ENCODE measurements around the gene ARHGEF17. TPM values are rescaled to one million over a fixed set of nuclear protein-coding genes. Genes with fewer than 3 reads are reported as not detected.

ARHGEF17 gene
- total RNA-seq, 1 experiment from 2014 or later, result 77.9 TPM

DNA sequence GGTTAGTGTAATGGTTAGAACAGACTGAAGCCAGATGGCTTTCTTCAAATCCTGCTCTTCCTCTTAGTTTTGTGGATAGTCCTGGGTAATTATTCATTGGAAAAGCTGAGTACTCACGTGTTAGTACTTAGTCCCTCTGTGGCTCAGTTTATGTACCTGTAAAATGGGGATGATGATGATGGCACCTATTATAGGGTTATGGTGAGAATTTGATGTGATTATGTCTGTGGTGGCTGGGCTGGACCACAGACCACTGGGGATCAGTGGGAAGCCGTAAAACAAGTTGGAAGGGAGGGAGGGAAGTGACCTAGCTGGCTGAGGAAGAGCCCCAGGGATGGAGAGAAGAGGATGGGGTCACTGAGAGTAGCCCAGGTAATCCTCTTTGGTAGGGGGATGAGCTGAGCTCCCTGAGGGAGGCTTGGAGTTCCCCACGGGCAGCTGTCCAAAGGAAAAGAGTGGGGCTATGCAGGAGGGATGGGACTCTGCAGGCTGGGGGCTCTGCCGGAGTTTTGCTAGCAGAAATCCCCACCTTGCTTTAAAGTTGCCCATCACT is 19.8 kb downstream of the ARHGEF17 start:
- Histone ChIP-seq H3K27me3 (replicated peaks; ENCODE audit: control insufficient read depth, insufficient read depth, low read length) (no peaks in the 10 kb centered on the region), H3K36me3 (ENCODE audit: control insufficient read depth, insufficient read depth, low read length) (peaks cover 5% of the 10 kb centered on the region; the same call in 1 of the 2 replicates), H3K9me3 (no peaks in the 10 kb centered on the region), H3K4me1 (peaks cover 42% of the 10 kb centered on the region), H3K4me3 (ENCODE audit: low read depth, low read length) (no peak overlapping the region)
- Mint-ChIP-seq H3K27me3 (ENCODE audit: insufficient read depth, unreplicated experiment) (no peaks in the 10 kb centered on the region), H3K36me3 (ENCODE audit: insufficient read depth, unreplicated experiment) (peaks cover 55% of the 10 kb centered on the region), H3K9me3 (ENCODE audit: unreplicated experiment) (no peaks in the 10 kb centered on the region), H3K4me3 (ENCODE audit: unreplicated experiment) (no peak overlapping the region), H3K27ac (ENCODE audit: unreplicated experiment) (peak overlapping the region; percentile 48), H3K4me1 (ENCODE audit: low read depth, unreplicated experiment) (peaks cover 60% of the 10 kb centered on the region)
- DNase-seq, result no peak
- BruUV-seq (replicated peaks), result no TSS peak
- CTCF ChIA-PET, result interaction anchor here (0.5 to 3.5 kb wide), 7 partner anchors 7 to 159 kb away, joined by 4 to 19 read pairs (median 8); no protein-coding TSS in a partner anchor
- intact Hi-C loops (cut with micrococcal nuclease; ENCODE audit: unreplicated experiment), result no loop called here
- POLR2A ChIA-PET, result interaction anchor here (0.8 to 1.3 kb wide), 3 partner anchors 13 to 21 kb away, joined by 4 to 8 read pairs (median 5); no protein-coding TSS in a partner anchor
- TF ChIP-seq, protein P1, sequence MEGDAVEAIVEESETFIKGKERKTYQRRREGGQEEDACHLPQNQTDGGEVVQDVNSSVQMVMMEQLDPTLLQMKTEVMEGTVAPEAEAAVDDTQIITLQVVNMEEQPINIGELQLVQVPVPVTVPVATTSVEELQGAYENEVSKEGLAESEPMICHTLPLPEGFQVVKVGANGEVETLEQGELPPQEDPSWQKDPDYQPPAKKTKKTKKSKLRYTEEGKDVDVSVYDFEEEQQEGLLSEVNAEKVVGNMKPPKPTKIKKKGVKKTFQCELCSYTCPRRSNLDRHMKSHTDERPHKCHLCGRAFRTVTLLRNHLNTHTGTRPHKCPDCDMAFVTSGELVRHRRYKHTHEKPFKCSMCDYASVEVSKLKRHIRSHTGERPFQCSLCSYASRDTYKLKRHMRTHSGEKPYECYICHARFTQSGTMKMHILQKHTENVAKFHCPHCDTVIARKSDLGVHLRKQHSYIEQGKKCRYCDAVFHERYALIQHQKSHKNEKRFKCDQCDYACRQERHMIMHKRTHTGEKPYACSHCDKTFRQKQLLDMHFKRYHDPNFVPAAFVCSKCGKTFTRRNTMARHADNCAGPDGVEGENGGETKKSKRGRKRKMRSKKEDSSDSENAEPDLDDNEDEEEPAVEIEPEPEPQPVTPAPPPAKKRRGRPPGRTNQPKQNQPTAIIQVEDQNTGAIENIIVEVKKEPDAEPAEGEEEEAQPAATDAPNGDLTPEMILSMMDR (IDR thresholded peaks at IDR 0.05; ENCODE audit: insufficient read depth in 1 of 2, low read depth in 1 of 2, low read length in 1 of 2, severe bottlenecking in 1 of 2, unreplicated experiment in 1 of 2), result no peak

DNA sequence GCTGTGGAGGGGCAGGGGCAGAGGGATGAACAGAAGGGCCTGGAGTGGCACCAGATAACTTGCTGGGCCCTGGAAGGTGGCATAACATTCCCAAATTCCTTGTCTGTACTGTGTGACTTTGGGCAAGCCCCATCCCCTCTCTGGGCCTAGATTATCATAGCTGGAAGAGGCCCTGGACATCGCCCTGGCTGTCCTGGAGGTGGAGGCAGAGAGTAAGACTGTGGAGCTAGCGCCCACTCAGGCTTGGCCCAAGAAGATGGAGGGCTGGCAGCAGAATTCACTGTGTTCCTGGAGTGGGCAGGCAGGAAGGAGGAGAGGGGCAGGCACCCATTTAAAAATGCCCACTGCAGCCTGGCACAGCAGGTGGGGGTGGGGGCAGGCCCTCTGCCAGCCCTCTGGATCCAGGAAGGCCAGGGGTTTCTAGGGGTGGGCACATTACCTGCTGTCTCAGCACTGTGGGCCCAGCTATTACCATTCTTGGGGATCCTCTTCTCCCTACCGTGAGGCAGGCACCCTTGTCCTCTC is 22.6 kb downstream of the ARHGEF17 start:
- BruUV-seq (replicated peaks), result no TSS peak
- Mint-ChIP-seq H3K27me3 (ENCODE audit: insufficient read depth, unreplicated experiment) (no peaks in the 10 kb centered on the region), H3K27ac (ENCODE audit: unreplicated experiment) (peak overlapping the region; percentile 88), H3K36me3 (ENCODE audit: insufficient read depth, unreplicated experiment) (peaks cover 42% of the 10 kb centered on the region), H3K4me1 (ENCODE audit: low read depth, unreplicated experiment) (peaks cover 60% of the 10 kb centered on the region), H3K4me3 (ENCODE audit: unreplicated experiment) (peak overlapping the region; percentile 61), H3K9me3 (ENCODE audit: unreplicated experiment) (no peaks in the 10 kb centered on the region)
- peaks cover 59% of the 10 kb centered on the region for H3K4me1 ChIP-seq
- intact Hi-C loops (cut with micrococcal nuclease; ENCODE audit: unreplicated experiment), result loop anchor here (1.0 kb wide), 1 partner anchor 23 kb away; no protein-coding TSS in a partner anchor
- no peak overlapping the region for H3K4me3 ChIP-seq (ENCODE audit: low read depth, low read length)
- POLR2A ChIA-PET, result interaction anchor here (1.4 to 2.3 kb wide), 3 partner anchors 16 to 23 kb away, joined by 8 to 36 read pairs (median 16); no protein-coding TSS in a partner anchor
- H3K9me3 ChIP-seq, result no peaks in the 10 kb centered on the region
- peak; percentile 76 to 77 for DNase-seq
- H3K27me3 ChIP-seq (replicated peaks; ENCODE audit: control insufficient read depth, insufficient read depth, low read length), result no peaks in the 10 kb centered on the region
- H3K36me3 ChIP-seq (ENCODE audit: control insufficient read depth, insufficient read depth, low read length), result no peaks in the 10 kb centered on the region
- TF ChIP-seq, protein P1 (IDR thresholded peaks at IDR 0.05; ENCODE audit: insufficient read depth in 1 of 2, low read depth in 1 of 2, low read length in 1 of 2, severe bottlenecking in 1 of 2, unreplicated experiment in 1 of 2), result peak; percentile 55 to 62
- CTCF ChIA-PET, result interaction anchor here (0.6 to 3.2 kb wide), 13 partner anchors 14 to 559 kb away, joined by 3 to 46 read pairs (median 3); no protein-coding TSS in a partner anchor

DNA sequence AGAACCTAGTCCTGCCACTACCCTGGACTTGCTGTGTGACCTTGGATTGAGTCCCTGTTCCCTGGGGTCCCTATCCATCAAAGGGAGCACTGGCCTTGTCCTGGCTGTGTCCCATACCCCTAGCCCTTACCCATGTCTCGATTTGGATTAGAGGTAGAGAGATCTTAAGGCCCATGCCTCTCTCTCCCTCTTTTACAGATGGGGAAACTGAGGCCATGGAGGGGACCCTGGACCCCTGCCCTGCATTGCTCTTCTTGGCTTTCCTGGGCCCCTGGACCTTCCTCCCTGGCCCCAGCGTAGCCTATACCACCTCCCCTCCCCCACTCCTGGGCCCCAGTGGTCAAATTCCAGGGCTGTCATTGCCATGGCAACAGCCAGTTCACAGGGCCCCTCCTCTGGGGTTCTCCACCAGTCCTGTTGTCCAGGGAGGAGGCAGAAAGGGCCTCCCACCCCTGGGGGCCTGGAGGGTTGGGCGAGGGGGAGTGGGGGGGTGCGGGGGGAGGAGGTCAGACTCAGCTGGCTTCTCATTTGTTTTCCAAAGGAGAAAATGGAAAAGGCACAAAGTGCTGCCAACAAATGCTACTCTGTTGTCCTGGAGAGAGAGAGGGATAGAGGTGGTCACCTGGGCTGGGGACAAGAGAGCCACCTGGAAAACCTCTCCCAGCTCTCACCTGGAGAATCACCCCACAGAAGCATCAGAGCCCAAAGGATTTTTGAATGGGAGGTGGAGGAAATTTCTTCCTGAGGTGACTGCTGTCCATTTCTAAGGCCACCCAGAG is 23.3 kb downstream of the ARHGEF17 start:
- H3K27me3 Mint-ChIP-seq (ENCODE audit: insufficient read depth, unreplicated experiment), result no peaks in the 10 kb centered on the region
- H3K36me3 ChIP-seq (ENCODE audit: control insufficient read depth, insufficient read depth, low read length), result peaks cover 2% of the 10 kb centered on the region
- TF ChIP-seq, protein P1 (IDR thresholded peaks at IDR 0.05; ENCODE audit: insufficient read depth in 1 of 2, low read depth in 1 of 2, low read length in 1 of 2, severe bottlenecking in 1 of 2, unreplicated experiment in 1 of 2), result no peak
- ChIA-PET CTCF (interaction anchor here (0.6 to 3.2 kb wide), 13 partner anchors 13 to 62 kb away, joined by 3 to 46 read pairs (median 4); no protein-coding TSS in a partner anchor), POLR2A (interaction anchor here (1.4 to 2.3 kb wide), 3 partner anchors 17 to 24 kb away, joined by 8 to 36 read pairs (median 16); no protein-coding TSS in a partner anchor)
- peaks cover 59% of the 10 kb centered on the region for H3K4me1 Mint-ChIP-seq (ENCODE audit: low read depth, unreplicated experiment)
- intact Hi-C loops (cut with micrococcal nuclease; ENCODE audit: unreplicated experiment), result loop anchor here (1.0 kb wide), 1 partner anchor 24 kb away; no protein-coding TSS in a partner anchor
- peak overlapping the region; percentile 61 for H3K4me3 Mint-ChIP-seq (ENCODE audit: unreplicated experiment)
- no peaks in the 10 kb centered on the region for H3K9me3 ChIP-seq
- H3K36me3 Mint-ChIP-seq (ENCODE audit: insufficient read depth, unreplicated experiment), result peaks cover 37% of the 10 kb centered on the region
- no peaks in the 10 kb centered on the region for H3K9me3 Mint-ChIP-seq (ENCODE audit: unreplicated experiment)
- no peaks in the 10 kb centered on the region for H3K27me3 ChIP-seq (replicated peaks; ENCODE audit: control insufficient read depth, insufficient read depth, low read length)
- no TSS peak for BruUV-seq (replicated peaks)
- H3K27ac Mint-ChIP-seq (ENCODE audit: unreplicated experiment), result peak overlapping the region; percentile 88
- no peak overlapping the region for H3K4me3 ChIP-seq (ENCODE audit: low read depth, low read length)
- DNase-seq, result peak; percentile 97
- peaks cover 62% of the 10 kb centered on the region for H3K4me1 ChIP-seq

Data from Caco-2 (cell line).